ENCODE measurements around the gene TANGO2. TPM values are rescaled to one million over a fixed set of nuclear protein-coding genes. Genes with fewer than 3 reads are reported as not detected.

The TANGO2 gene
- total and polyA plus RNA-seq, 2 of the 8 experiments (the other 6 are each of a cell fraction or from before 2014, with no cell fraction given), result 10.1 to 18.4 TPM

DNA sequence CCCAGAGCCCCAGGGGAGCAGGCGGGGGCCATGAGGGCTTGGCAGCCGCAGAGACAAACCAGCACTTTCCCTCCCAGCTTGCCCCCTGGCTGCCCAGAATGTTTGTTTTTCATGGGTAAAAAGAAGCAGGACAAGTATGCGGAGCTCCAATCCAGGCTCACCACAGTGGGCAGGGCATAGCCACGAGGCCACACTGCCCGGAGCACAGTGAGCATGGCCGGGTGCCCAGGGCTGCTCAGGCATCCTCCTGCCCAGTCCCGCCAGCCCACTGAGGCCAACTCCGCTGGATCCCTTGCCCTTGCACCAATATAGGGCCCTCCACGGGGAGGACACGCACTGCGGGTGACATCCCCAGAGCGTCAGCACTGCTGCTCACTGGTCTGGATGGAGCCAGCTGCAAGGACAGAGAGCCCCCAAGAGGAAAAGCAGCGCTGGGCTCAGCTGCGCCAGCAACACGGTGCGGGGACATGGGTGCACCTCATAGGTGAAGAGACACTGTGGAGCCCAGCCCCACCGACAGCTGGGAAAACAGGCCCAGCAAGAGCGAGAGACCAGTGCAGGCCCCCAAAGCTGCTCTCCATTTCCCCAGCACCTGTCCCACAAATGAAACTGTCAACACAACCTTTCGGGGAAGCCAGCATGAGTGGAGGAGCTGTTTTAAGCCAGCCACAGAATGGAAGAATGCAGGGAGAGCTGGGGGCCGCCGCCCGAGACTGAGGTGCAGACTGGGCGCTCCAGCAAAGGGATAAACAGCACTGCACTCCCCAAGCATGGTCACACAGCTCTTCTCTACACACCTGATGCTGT lies 29.1 kb upstream of the TANGO2 start (continued):
- no peak for TF ChIP-seq NRF1 (IDR thresholded peaks at IDR 0.05; ENCODE audit: low read depth, low read length)
- no peak for TF ChIP-seq EZH2 (IDR thresholded peaks at IDR 0.05; ENCODE audit: low read depth, low read length, severe bottlenecking)
- TF ChIP-seq SIX5 (IDR thresholded peaks at IDR 0.05; ENCODE audit: low read depth, low read length), result no peak
- no peak for TF ChIP-seq RFX5 (IDR thresholded peaks at IDR 0.05; ENCODE audit: borderline replicate concordance, low read depth, low read length)
- no peak for TF ChIP-seq CHD2 (IDR thresholded peaks at IDR 0.05; ENCODE audit: low read length)
- no peak for TF ChIP-seq CTBP2 (IDR thresholded peaks at IDR 0.05; ENCODE audit: borderline replicate concordance, insufficient read depth, insufficient read length, low read length)
- TF ChIP-seq POU5F1 (IDR thresholded peaks at IDR 0.05; ENCODE audit: low read depth, low read length), result no peak

All from H1 (cell line).